ENCODE results near the gene MTARC2. TPM values are rescaled to one million over a fixed set of nuclear protein-coding genes. Genes with fewer than 3 reads are reported as not detected.

MTARC2 gene
- total and polyA plus RNA-seq, 2 of the 4 experiments (the other 2 are of a cell fraction): 0.36 to 2.6 TPM

GRCh38 chr1:220812308-220812707 is 64.2 kb downstream of the MTARC2 start:
- Histone ChIP-seq H3K18ac (ENCODE audit: low read depth, low read length) (no peak overlapping the region), H4K20me1 (ENCODE audit: insufficient read depth, low read length) (no peaks in the 10 kb centered on the region), H3K79me1 (ENCODE audit: low read depth in 1 of 2, low read length in 2 of 2) (no peaks in the 10 kb centered on the region), H2BK5ac (ENCODE audit: low read depth, low read length, poor library complexity, severe bottlenecking) (no peak overlapping the region), H3K4me3 (ENCODE audit: insufficient read depth, low read depth, low read length) (no peak overlapping the region), H4K91ac (ENCODE audit: insufficient read depth, low read depth, low read length) (no peak overlapping the region), H2BK20ac (ENCODE audit: low read depth, low read length) (no peak overlapping the region), H2AK5ac (ENCODE audit: low read depth, low read length) (no peak overlapping the region; the same call in 1 of the 2 replicates), H3K27ac (ENCODE audit: insufficient read depth, low read length) (no peak overlapping the region), H2AK9ac (replicated peaks; ENCODE audit: low read depth, low read length, poor library complexity) (no peak overlapping the region), H3K23ac (ENCODE audit: low read depth, low read length) (no peak overlapping the region), H2BK15ac (ENCODE audit: low read depth, low read length) (no peak overlapping the region), H4K8ac (ENCODE audit: low read depth in 2 of 2, low read length in 2 of 2) (no peak overlapping the region), H3K36me3 (ENCODE audit: control insufficient read depth, insufficient read depth, low read length) (no peaks in the 10 kb centered on the region), H3K27me3 (ENCODE audit: control insufficient read depth, insufficient read depth, low read length) (peaks cover 14% of the 10 kb centered on the region), H4K5ac (ENCODE audit: low read depth, low read length) (no peak overlapping the region), H3K4me2 (ENCODE audit: low read depth, low read length) (no peak overlapping the region), H3K9ac (ENCODE audit: low read depth, low read length) (no peak overlapping the region), H2AFZ (replicated peaks; ENCODE audit: low read length, poor library complexity) (no peak overlapping the region), H3K14ac (replicated peaks; ENCODE audit: low read depth, low read length) (no peak overlapping the region), H2BK120ac (ENCODE audit: low read depth, low read length) (no peak overlapping the region), H3K4me1 (ENCODE audit: control insufficient read depth, insufficient read depth, low read length) (peaks cover 1% of the 10 kb centered on the region; the same call in 1 of the 2 replicates), H3K4ac (ENCODE audit: low read depth, low read length) (no peak overlapping the region), H3K9me3 (ENCODE audit: control insufficient read depth, insufficient read depth, low read length) (peaks cover 2% of the 10 kb centered on the region; the same call in 1 of the 2 replicates), H3K56ac (ENCODE audit: extremely low read depth, insufficient read depth, low read length) (no peak overlapping the region), H3K9me1 (ENCODE audit: insufficient read depth, low read length) (no peaks in the 10 kb centered on the region)
- 67% methylated on average over 5 of the region's 6 CpGs; no CpG with 5 or more reads in 1 of the 2 experiments for WGBS, 2 experiments (ENCODE audit: extremely low coverage in 2 of 2, insufficient read length in 1 of 2)
- ChIA-PET POLR2A (ENCODE audit: unreplicated experiment) (no interaction called here), CTCF (no interaction called here)
- dilution Hi-C loops (cut with HindIII; ENCODE audit: low sequenced_read_pairs, unreplicated experiment) (no loop called here), in situ Hi-C loops (cut with MboI; ENCODE audit: low sequenced_read_pairs) (loop anchor here (10.0 kb wide), 1 partner anchor 622 kb away; no protein-coding TSS in a partner anchor), intact Hi-C loops (cut with micrococcal nuclease) (loop anchor here (10.0 kb wide), 2 partner anchors 152 to 912 kb away; no protein-coding TSS in a partner anchor)
- no peak for TF ChIP-seq SMC3 (IDR thresholded peaks at IDR 0.05; ENCODE audit: low read depth, low read length)
- TF ChIP-seq NFE2L2 (IDR thresholded peaks at IDR 0.05; ENCODE audit: low read depth, low read length): no peak
- no peak for TF ChIP-seq FOS (IDR thresholded peaks at IDR 0.05; ENCODE audit: low read depth, low read length)
- TF ChIP-seq RFX5 (IDR thresholded peaks at IDR 0.05; ENCODE audit: low read depth, low read length): no peak
- TF ChIP-seq MAFK (IDR thresholded peaks at IDR 0.05; ENCODE audit: low read depth, low read length): no peak
- no peak for TF ChIP-seq BHLHE40 (IDR thresholded peaks at IDR 0.05; ENCODE audit: low read depth, low read length)
- no peak for TF ChIP-seq ELK1 (IDR thresholded peaks at IDR 0.05; ENCODE audit: borderline replicate concordance, low read depth, low read length)
- no peak for TF ChIP-seq MAZ (IDR thresholded peaks at IDR 0.05; ENCODE audit: borderline replicate concordance, low read depth, low read length)
- no peak for TF ChIP-seq CEBPB (IDR thresholded peaks at IDR 0.05; ENCODE audit: low read depth, low read length)
- TF ChIP-seq, protein P1, sequence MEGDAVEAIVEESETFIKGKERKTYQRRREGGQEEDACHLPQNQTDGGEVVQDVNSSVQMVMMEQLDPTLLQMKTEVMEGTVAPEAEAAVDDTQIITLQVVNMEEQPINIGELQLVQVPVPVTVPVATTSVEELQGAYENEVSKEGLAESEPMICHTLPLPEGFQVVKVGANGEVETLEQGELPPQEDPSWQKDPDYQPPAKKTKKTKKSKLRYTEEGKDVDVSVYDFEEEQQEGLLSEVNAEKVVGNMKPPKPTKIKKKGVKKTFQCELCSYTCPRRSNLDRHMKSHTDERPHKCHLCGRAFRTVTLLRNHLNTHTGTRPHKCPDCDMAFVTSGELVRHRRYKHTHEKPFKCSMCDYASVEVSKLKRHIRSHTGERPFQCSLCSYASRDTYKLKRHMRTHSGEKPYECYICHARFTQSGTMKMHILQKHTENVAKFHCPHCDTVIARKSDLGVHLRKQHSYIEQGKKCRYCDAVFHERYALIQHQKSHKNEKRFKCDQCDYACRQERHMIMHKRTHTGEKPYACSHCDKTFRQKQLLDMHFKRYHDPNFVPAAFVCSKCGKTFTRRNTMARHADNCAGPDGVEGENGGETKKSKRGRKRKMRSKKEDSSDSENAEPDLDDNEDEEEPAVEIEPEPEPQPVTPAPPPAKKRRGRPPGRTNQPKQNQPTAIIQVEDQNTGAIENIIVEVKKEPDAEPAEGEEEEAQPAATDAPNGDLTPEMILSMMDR (conservative IDR thresholded peaks at IDR 0.05; ENCODE audit: low read depth, low read length): no peak
- no peak for TF ChIP-seq CHD1 (IDR thresholded peaks at IDR 0.05; ENCODE audit: low read depth, low read length)
- no peak for TF ChIP-seq RCOR1 (IDR thresholded peaks at IDR 0.05; ENCODE audit: insufficient replicate concordance, low read length)
- no peak for TF ChIP-seq RAD21 (IDR thresholded peaks at IDR 0.05; ENCODE audit: low read length)
- TF ChIP-seq USF2 (IDR thresholded peaks at IDR 0.05; ENCODE audit: low read depth, low read length): no peak
- TF ChIP-seq POLR2A (IDR thresholded peaks at IDR 0.05; ENCODE audit: low read depth, low read length): no peak
- no peak for TF ChIP-seq MXI1 (IDR thresholded peaks at IDR 0.05; ENCODE audit: borderline replicate concordance, low read depth, low read length)
- ATAC-seq (ENCODE audit: low read depth) (no peak), DNase-seq (no peak)
- no TSS peak for BruUV-seq (replicated peaks)
